Activated CD4-positive, CD25-positive, alpha-beta regulatory T cell treated with anti-CD3 and anti-CD28 coated beads, Interleukin-2, amount 50 U/mL, for 72 hours (primary cell): ENCODE data around the gene RAPGEF3.
A peak's percentile ranks its signal among the peaks of the same experiment; 100 is the strongest.

Source experiments
- DNase-seq: peaks from one replicate; pipeline ENCODE4 v3.0.0; 2021

The RAPGEF3 gene

GRCh38 chr12:47755655-47756562, 2.8 kb downstream of the RAPGEF3 start:
- no peak for DNase-seq

GRCh38 chr12:47754881-47755280, 3.8 kb downstream of the RAPGEF3 start:
- DNase-seq = no peak

- DNase-seq = no peak
Observed at GRCh38 chr12:47754126-47754525, 4.6 kb downstream of the RAPGEF3 start.

GRCh38 chr12:47753021-47754001, 5.4 kb downstream of the RAPGEF3 start:
- DNase-seq = no peak

GRCh38 chr12:47752552-47752951, 6.1 kb downstream of the RAPGEF3 start:
- DNase-seq = no peak

- DNase-seq = no peak
Observed at GRCh38 chr12:47752121-47752520, 6.6 kb downstream of the RAPGEF3 start.

GRCh38 chr12:47751561-47751960, 7.1 kb downstream of the RAPGEF3 start:
- no peak for DNase-seq

GRCh38 chr12:47750916-47751470, 7.7 kb downstream of the RAPGEF3 start:
- DNase-seq = no peak

GRCh38 chr12:47750229-47750798, 8.4 kb downstream of the RAPGEF3 start:
- DNase-seq = no peak

- DNase-seq = no peak
Observed at GRCh38 chr12:47748899-47749298, 9.8 kb downstream of the RAPGEF3 start.

GRCh38 chr12:47748507-47748828, 10.2 kb downstream of the RAPGEF3 start:
- DNase-seq = no peak

GRCh38 chr12:47747596-47748506, 10.8 kb downstream of the RAPGEF3 start:
- DNase-seq = no peak

- DNase-seq = no peak
Observed at GRCh38 chr12:47747126-47747525, 11.6 kb downstream of the RAPGEF3 start.

- DNase-seq = no peak
Observed at GRCh38 chr12:47746523-47746922, 12.2 kb downstream of the RAPGEF3 start.

GRCh38 chr12:47746073-47746472, 12.6 kb downstream of the RAPGEF3 start:
- DNase-seq = no peak

- no peak for DNase-seq
Observed at GRCh38 chr12:47745485-47746041, 13.1 kb downstream of the RAPGEF3 start.

GRCh38 chr12:47744778-47745436, 13.8 kb downstream of the RAPGEF3 start:
- no peak for DNase-seq

GRCh38 chr12:47744005-47744651, 14.6 kb downstream of the RAPGEF3 start:
- DNase-seq = peak; percentile 53

- no peak for DNase-seq
Observed at GRCh38 chr12:47743311-47743860, 15.3 kb downstream of the RAPGEF3 start.

- peak; percentile 85 for DNase-seq
Observed at GRCh38 chr12:47742253-47742825, 16.3 kb downstream of the RAPGEF3 start.
